OCI-LY3 (cell line): ENCODE measurements around the gene NAB1.

Experiments used
- H2AFZ ChIP-seq: fragments of 200-600, 300-600 bp; shearing (Covaris generic); 2 replicates; pipeline ENCODE4 v1.6.0; 2014; ENCODE audit warnings: antibody characterized with exemption, low read depth, low read length
- H3K27ac ChIP-seq: fragments of 200-600, 300-600 bp; sonication (generic); 2 replicates; pipeline ENCODE4 v1.5.1; 2014; ENCODE audit warnings: mild to moderate bottlenecking, low read length, moderate library complexity, mixed read lengths
- H3K27me3 ChIP-seq: fragments of 200-600, 300-600 bp; sonication (generic); 2 replicates; pipeline ENCODE4 v1.6.1; 2014; ENCODE audit warnings: low read depth, low read length, mixed read lengths
- H3K36me3 ChIP-seq: fragments of 200-600, 300-600 bp; sonication (generic); replicated peaks from 2 replicates; pipeline ENCODE3; 2014; ENCODE audit warnings: low read depth, low read length, mixed read lengths
- H3K4me1 ChIP-seq: fragments of 300-600, 200-600 bp; sonication (generic); 2 replicates; pipeline ENCODE4 v1.6.1; 2014; ENCODE audit warnings: low read length, mixed read lengths
- H3K4me2 ChIP-seq: fragments of 200-600, 300-600 bp; sonication (generic); 2 replicates; pipeline ENCODE4 v1.6.1; 2014; ENCODE audit warnings: low read length, mixed read lengths
- H3K4me3 ChIP-seq: fragments of 300-600, 200-600 bp; sonication (generic); 2 replicates; pipeline ENCODE4 v1.5.1; 2014; ENCODE audit warnings: antibody characterized with exemption, mild to moderate bottlenecking, low read length, moderate library complexity
- H3K79me2 ChIP-seq: fragments of 300-600, 200-600 bp; shearing (Covaris generic); 2 replicates; pipeline ENCODE4 v1.6.1; 2014; ENCODE audit warnings: mild to moderate bottlenecking, low read length, mixed read lengths
- H3K9ac ChIP-seq: fragments of 300-600, 200-600 bp; shearing (Covaris generic); 2 replicates; pipeline ENCODE4 v1.6.0; 2014; ENCODE audit warnings: mild to moderate bottlenecking, low read length, moderate library complexity
- H3K9me3 ChIP-seq: fragments of 200-600, 300-600 bp; shearing (Covaris generic); 2 replicates; pipeline ENCODE4 v1.6.1; 2014; ENCODE audit warnings: low read length, mixed read lengths; ENCODE audit not compliant: insufficient read depth
- H4K20me1 ChIP-seq: fragments of 200-600, 300-600 bp; sonication (generic); 2 replicates; pipeline ENCODE4 v1.6.1; 2016; ENCODE audit warnings: low read length, mixed read lengths; ENCODE audit not compliant: insufficient read depth
- CTCF ChIP-seq: fragments of 200-600, 300-600 bp; sonication (generic); IDR thresholded peaks from 2 replicates; pipeline ENCODE4 v1.5.1; 2014; ENCODE audit warnings: antibody characterized with exemption, low read length, low read depth
- EZH2phosphoT487 ChIP-seq: fragments of 200-600 bp; shearing (Covaris generic); IDR thresholded peaks from 2 replicates; pipeline ENCODE4 v1.6.1; 2018; ENCODE audit warnings: antibody characterized with exemption, mixed run types, low read depth

The NAB1 gene

GRCh38 chr2:190655570-190655969 lies 6.7 kb downstream of the NAB1 start:
- H4K20me1 ChIP-seq = peaks cover 75% of the 10 kb centered on the region
- no peak overlapping the region for H2AFZ ChIP-seq
- peaks cover 94% of the 10 kb centered on the region for H3K79me2 ChIP-seq
- H3K9me3 ChIP-seq = no peaks in the 10 kb centered on the region
- TF ChIP-seq EZH2phosphoT487 (no peak), CTCF (no peak)
- H3K27me3 ChIP-seq = no peaks in the 10 kb centered on the region
- no peak overlapping the region for H3K4me2 ChIP-seq
- H3K27ac ChIP-seq = no peak overlapping the region
- H3K9ac ChIP-seq = no peak overlapping the region
- H3K4me1 ChIP-seq = peaks cover 10% of the 10 kb centered on the region
- peaks cover 26% of the 10 kb centered on the region for H3K36me3 ChIP-seq
- no peak overlapping the region for H3K4me3 ChIP-seq

GRCh38 chr2:190656301-190656700 lies 7.4 kb downstream of the NAB1 start:
- peaks cover 93% of the 10 kb centered on the region for H3K79me2 ChIP-seq
- no peaks in the 10 kb centered on the region for H3K27me3 ChIP-seq
- H3K9me3 ChIP-seq = no peaks in the 10 kb centered on the region
- peaks cover 25% of the 10 kb centered on the region for H3K36me3 ChIP-seq
- no peak overlapping the region for H3K9ac ChIP-seq
- no peak overlapping the region for H3K27ac ChIP-seq
- H3K4me1 ChIP-seq = peaks cover 3% of the 10 kb centered on the region
- H3K4me2 ChIP-seq = no peak overlapping the region
- H3K4me3 ChIP-seq = no peak overlapping the region
- no peak overlapping the region for H2AFZ ChIP-seq
- TF ChIP-seq CTCF (no peak), EZH2phosphoT487 (no peak)
- peaks cover 74% of the 10 kb centered on the region for H4K20me1 ChIP-seq

- TF ChIP-seq CTCF = no peak
- TF ChIP-seq EZH2phosphoT487 = no peak
- Histone ChIP-seq H3K4me3 (no peak overlapping the region), H3K9me3 (no peaks in the 10 kb centered on the region), H3K36me3 (peaks cover 18% of the 10 kb centered on the region), H3K27ac (no peak overlapping the region), H4K20me1 (peaks cover 65% of the 10 kb centered on the region), H3K27me3 (no peaks in the 10 kb centered on the region), H2AFZ (no peak overlapping the region), H3K9ac (no peak overlapping the region), H3K4me2 (no peak overlapping the region), H3K4me1 (no peaks in the 10 kb centered on the region), H3K79me2 (peaks cover 89% of the 10 kb centered on the region)
These were observed 8.8 kb downstream of the NAB1 start for GRCh38 chr2:190657474-190658255.

- Histone ChIP-seq H3K9me3 (no peaks in the 10 kb centered on the region), H3K27me3 (no peaks in the 10 kb centered on the region), H3K4me1 (no peaks in the 10 kb centered on the region), H3K9ac (no peak overlapping the region), H3K27ac (no peak overlapping the region), H3K4me2 (no peak overlapping the region), H3K36me3 (peaks cover 14% of the 10 kb centered on the region), H3K4me3 (no peak overlapping the region), H4K20me1 (peaks cover 46% of the 10 kb centered on the region), H3K79me2 (peaks cover 79% of the 10 kb centered on the region), H2AFZ (no peak overlapping the region)
- TF ChIP-seq EZH2phosphoT487 (no peak), CTCF (no peak)
These were observed 10.7 kb downstream of the NAB1 start for GRCh38 chr2:190659553-190659952.
